Measurements from ENCODE around the gene PTPRO.

Gene PTPRO

DNA sequence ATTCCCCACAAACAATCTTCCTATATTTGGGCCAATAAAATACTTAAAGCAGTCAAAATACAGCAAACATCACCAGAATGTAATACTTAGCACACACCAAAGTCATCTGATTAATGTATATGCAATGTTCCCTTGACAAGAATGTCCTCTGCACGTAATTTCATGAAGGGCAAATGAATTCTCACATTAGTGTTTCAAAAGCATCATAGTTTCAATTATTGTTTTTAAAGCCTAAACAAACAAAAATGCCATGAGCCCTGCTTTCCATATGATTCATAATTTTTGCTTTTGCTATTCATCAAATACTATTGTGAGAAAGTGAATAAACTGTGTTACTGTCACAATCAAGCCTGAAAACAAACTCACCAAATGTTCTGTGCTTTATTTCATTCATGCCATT, 310.9 kb downstream of the PTPRO start:
- in situ Hi-C loops (cut with HindIII; ENCODE audit: low sequenced_read_pairs): no loop called here

DNA sequence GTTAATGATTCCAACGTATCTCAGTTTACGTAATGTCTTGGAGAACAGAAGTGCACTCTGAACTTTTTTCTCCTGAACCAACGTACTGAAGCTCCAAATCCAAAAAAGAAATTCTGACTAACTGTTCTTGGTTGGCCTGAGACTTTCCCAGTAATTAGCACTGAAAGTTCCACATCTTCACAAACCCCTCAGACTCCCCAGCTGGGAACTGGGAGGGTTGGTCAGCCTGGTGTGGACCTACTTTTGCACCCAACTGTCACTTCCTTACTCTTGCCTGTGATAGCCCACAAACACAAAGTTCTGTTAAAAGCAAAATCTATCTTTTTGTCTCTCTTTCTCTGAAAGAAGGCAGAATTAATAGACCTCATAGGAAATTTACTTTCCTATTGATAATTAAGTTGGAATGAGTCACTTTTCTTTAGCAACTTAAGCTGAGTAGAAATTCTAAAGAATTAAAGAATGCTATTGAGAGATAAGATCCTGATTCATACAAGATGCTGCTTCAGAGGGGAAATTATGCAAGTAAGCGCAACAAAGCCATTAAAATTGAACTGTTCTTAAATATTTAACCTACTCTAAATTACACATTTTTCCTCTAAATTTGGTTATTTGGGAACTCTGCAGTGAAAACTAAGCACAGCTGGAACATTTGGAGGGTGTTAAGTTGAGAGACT, 311.8 kb downstream of the PTPRO start:
- in situ Hi-C loops (cut with HindIII; ENCODE audit: low sequenced_read_pairs): no loop called here

DNA sequence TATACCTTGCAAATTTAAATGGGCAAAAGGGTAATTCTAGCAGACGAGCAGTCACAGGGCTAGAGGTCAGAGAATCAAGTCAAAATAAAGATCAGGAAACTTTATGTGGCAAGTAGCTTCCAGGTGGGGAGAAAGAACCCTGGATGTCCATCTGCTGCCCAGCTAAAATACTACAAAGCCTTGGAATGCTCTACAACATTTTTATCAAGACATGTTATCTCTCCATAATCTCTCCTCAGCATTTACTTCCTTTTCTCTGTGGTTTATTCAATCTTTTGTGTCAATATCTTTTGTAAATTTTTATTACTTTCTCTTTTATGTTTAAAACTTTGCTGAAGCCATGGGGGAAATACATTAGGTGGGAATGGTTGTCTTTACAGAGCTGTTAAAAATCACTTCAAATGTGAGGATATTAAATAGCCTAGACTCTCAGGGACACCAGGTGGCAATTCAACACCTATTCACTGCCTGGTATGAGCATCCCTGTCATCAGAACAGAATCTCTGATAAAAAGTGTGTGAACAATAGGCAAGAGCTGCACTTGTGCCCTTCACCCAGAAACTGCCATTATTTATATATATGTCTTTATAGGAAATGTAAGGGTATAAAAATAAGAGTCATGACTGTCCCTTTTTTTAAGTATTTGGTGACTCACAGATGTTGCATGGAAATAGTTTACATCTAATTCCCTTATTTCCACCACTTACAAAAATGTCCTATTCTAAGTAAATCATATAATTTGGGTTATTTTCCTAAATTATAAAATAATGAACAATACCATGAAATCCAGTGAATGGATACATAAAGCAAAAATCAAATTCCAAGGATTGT, 314.0 kb downstream of the PTPRO start:
- in situ Hi-C loops (cut with HindIII; ENCODE audit: low sequenced_read_pairs): no loop called here

DNA sequence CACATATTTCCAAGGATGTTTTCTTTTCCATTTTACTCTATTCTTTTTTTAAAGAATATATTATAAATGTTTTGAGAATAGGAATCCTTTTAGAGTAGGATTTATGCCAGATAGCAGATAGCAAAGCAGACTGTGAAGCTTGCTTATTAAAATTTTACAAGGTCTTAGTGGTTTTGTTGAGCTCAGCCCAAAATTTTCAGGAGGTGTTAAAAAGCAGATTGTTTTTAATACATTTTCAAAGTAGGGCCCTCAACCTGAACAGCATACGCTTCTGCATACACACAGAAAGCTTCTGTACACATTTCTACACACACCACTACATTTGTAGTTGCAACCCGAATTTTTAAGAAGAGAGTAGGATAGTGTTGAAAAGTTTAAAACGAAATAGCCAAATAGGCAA, 315.9 kb downstream of the PTPRO start:
- in situ Hi-C loops (cut with HindIII; ENCODE audit: low sequenced_read_pairs): no loop called here

DNA sequence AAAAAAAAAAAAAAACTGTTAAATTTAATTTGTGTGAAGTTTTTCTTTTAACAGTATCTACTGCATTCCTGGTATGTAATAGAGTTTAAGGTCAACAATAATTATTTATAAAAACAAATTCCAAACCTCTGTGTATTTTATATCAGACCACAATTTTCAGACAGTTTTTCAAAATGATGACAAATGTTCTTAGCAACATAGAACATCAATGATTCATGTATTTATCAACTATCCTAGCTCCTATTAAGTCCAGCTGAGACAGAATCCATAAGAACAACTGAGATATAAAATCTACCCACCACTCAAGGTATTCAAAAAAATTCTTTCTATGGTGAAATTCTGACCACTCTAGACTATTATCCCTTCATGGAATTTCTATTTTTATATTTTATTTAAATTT, 322.4 kb downstream of the PTPRO start:
- in situ Hi-C loops (cut with HindIII; ENCODE audit: low sequenced_read_pairs): no loop called here

DNA sequence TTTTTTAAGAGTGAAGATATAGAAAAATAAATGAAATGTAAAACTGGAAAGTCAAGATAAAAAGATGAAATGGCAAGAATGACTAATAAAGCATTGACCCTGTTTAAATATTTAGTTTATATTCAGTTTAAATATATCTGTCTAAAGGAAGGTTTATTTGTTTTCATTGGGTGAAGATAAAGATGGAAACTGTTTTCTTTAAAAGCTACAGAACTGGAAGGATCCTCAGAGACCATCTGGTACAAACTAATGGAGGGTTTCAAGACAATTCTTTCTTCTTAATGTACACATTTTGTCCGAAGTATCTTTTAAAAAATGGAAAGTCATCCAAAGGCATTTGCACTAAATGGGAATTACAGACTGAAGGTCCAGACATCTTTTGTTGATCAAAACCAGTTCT, 324.3 kb downstream of the PTPRO start:
- in situ Hi-C loops (cut with HindIII; ENCODE audit: low sequenced_read_pairs): no loop called here

Measured in DLD1 (cell line).